HG03432 (cell line): ENCODE measurements around the gene MND1.
"Not testable (repeated sequence)": the region's sequence is repeated elsewhere in the genome, so short reads cannot be mapped to it uniquely, and the experiment has no call there.

Experiments used
- ATAC-seq: cut with Tn5 transposase; IDR thresholded peaks from one replicate; pipeline ENCODE4 v1.9.1; 2021; ENCODE audit warnings: mild to moderate bottlenecking, moderate library complexity; ENCODE audit not compliant: unreplicated experiment

Gene MND1

GRCh38 chr4:153438916-153439756, 94.6 kb downstream of the MND1 start:
- peak; percentile 83 for ATAC-seq

GRCh38 chr4:153439831-153440230, 95.3 kb downstream of the MND1 start:
- ATAC-seq, result peak; percentile 1

- ATAC-seq, result peak; percentile 28
Measured at GRCh38 chr4:153440475-153440874, 96.0 kb downstream of the MND1 start.

- ATAC-seq, result no peak
Measured at GRCh38 chr4:153447175-153447905, 102.9 kb downstream of the MND1 start.

GRCh38 chr4:153448003-153448731, 103.7 kb downstream of the MND1 start:
- ATAC-seq, result no peak

GRCh38 chr4:153449338-153449737, 104.8 kb downstream of the MND1 start:
- no peak for ATAC-seq

- peak; percentile 60 for ATAC-seq
Measured at GRCh38 chr4:153450544-153450917, 106.0 kb downstream of the MND1 start.

- not testable (repeated sequence) for ATAC-seq
Measured at GRCh38 chr4:153451145-153451544, 106.7 kb downstream of the MND1 start.

- ATAC-seq, result no peak
Measured at GRCh38 chr4:153451911-153452657, 107.6 kb downstream of the MND1 start.

- no peak for ATAC-seq
Measured at GRCh38 chr4:153452658-153453378, 108.3 kb downstream of the MND1 start.

GRCh38 chr4:153453402-153453801, 108.9 kb downstream of the MND1 start:
- ATAC-seq, result no peak

GRCh38 chr4:153458969-153459368, 114.5 kb downstream of the MND1 start:
- no peak for ATAC-seq

GRCh38 chr4:153461549-153461948, 117.1 kb downstream of the MND1 start:
- ATAC-seq, result not testable (repeated sequence)

GRCh38 chr4:153464068-153464467, 119.6 kb downstream of the MND1 start:
- ATAC-seq, result no peak
